NK-92 (cell line): ENCODE data around the gene INPP5A.

Source experiments
- DNase-seq: peaks from one replicate; lab custom pipeline; 2025; ENCODE audit not compliant: unreplicated experiment; lab: John Stamatoyannopoulos, UW

The INPP5A gene

GRCh38 chr10:132577350-132578003 lies 39.9 kb downstream of the INPP5A start:
- no peak for DNase-seq

- DNase-seq: no peak
Measured at GRCh38 chr10:132578287-132578951, 40.8 kb downstream of the INPP5A start.

GRCh38 chr10:132579027-132579859 lies 41.7 kb downstream of the INPP5A start:
- no peak for DNase-seq

- no peak for DNase-seq
Measured at GRCh38 chr10:132580143-132580542, 42.6 kb downstream of the INPP5A start.

GRCh38 chr10:132580617-132581016 lies 43.0 kb downstream of the INPP5A start:
- no peak for DNase-seq

GRCh38 chr10:132582137-132582536 lies 44.5 kb downstream of the INPP5A start:
- DNase-seq: no peak

GRCh38 chr10:132582771-132583170 lies 45.2 kb downstream of the INPP5A start:
- no peak for DNase-seq

- DNase-seq: no peak
Measured at GRCh38 chr10:132583456-132583855, 45.9 kb downstream of the INPP5A start.

GRCh38 chr10:132584081-132584480 lies 46.5 kb downstream of the INPP5A start:
- no peak for DNase-seq

- no peak for DNase-seq
Measured at GRCh38 chr10:132585732-132586722, 48.4 kb downstream of the INPP5A start.

GRCh38 chr10:132586739-132587138 lies 49.2 kb downstream of the INPP5A start:
- DNase-seq: no peak

GRCh38 chr10:132587175-132587574 lies 49.6 kb downstream of the INPP5A start:
- no peak for DNase-seq

- no peak for DNase-seq
Measured at GRCh38 chr10:132588301-132589013, 50.9 kb downstream of the INPP5A start.

- DNase-seq: no peak
Measured at GRCh38 chr10:132589015-132589414, 51.4 kb downstream of the INPP5A start.

GRCh38 chr10:132589681-132590080 lies 52.1 kb downstream of the INPP5A start:
- DNase-seq: no peak

- no peak for DNase-seq
Measured at GRCh38 chr10:132590094-132590751, 52.6 kb downstream of the INPP5A start.

- no peak for DNase-seq
Measured at GRCh38 chr10:132590752-132591121, 53.1 kb downstream of the INPP5A start.

- no peak for DNase-seq
Measured at GRCh38 chr10:132591166-132591971, 53.8 kb downstream of the INPP5A start.
